Activated CD4-positive, CD25-positive, alpha-beta regulatory T cell treated with anti-CD3 and anti-CD28 coated beads, Interleukin-2, amount 50 U/mL, for 16 hours (primary cell): ENCODE results near the gene BTBD16.

Source experiments
- DNase-seq: peaks from one replicate; pipeline ENCODE4 v3.0.0-alpha.2; 2020; ENCODE audit warnings: low read depth, low spot score

The BTBD16 gene

DNA sequence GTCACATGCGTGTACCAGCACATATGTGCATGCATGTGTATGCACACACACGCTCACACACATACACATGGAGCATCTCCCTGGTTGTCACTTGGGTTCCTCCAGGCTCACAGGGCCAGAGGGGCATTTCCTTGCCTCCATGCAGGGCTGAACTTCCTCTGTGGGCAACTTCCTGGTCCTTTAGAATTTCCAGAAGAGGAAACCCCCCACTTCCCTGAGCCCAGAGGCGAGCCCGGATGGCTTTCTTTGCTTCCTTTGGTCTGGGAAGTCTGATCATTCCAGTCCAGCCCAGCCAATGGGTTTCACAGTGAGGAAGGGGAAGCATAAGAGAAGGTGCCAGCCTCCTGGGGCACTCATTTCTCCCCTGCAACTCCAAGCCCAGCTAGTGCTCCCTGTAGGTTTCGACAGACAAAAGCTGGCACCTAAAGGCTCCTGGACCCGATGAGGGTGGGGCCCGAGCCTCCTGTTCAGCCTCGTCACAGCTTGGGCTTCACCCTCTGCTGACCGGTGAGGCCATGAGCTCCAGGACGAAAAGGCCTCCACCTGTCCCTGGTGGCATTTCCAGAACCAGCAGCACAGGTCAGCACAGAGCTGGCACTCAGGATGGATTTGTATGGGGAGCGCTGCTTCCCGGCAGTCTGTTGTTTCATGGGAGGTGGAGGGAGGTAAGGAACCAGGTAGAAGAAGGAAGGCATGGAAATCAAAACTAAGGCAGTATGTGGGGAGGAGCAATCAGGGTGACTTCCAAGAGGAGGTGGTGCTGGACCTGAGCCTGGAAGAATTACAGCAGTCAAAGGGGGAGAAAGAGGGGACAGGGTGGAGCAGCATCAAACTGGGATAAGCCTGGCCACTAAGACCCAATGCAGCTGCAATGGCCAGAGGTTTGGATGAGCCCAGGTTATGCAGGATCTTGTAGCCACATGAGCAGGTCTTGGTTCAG lies 23.7 kb downstream of the BTBD16 start:
- no peak for DNase-seq

DNA sequence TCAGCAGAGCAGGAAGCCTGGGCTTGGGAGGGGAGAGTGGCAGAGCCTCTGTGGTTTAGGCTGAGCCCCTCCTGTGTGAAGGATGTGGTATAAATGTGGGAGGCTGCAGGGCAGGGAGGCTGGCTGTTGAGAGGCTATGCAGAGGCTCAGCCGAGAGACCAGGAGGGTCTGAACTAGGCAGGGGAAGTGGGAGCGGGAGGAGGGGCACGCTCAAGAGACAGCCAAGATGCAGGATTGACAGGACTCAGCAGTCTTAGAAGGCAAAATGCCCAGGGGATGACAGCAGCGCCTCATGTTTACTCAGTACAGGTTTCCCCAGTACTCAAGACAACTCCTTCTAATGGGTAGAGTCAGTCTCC lies 24.3 kb downstream of the BTBD16 start:
- DNase-seq: no peak

DNA sequence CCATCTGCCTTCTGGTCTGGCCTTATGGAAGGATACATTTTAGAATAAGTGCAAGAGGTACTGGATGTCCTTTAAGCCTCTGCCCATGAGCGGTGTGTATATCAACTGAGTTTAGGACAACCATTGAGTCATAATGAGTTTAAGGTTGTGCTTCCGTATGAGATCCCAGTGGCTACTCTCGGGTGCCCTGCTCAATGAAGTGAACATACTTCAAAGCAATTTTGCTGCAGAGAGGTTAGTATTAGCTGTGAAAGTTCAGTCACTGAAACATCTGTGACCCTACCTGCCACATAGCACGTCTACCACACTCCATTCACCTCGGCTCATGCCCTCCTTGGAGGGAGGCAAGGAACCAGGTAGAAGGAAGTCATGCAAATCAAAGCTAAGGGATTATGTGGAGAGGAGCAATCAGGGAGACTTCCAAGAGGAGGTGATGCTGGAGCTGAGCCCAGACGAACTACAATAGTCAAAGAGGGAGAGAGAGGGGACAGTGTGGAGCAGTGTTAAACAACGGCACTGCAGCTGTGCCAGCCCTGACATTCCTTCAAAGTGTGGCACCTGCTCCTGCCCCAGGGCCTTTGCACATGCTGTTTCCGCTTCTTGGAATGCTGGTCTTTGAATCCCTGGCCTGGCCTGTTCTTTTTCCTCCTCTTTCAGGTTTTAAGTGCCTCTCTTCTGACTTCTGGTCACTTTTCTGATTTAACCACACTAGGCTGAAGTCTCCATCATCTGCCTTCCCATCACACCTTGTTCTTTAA lies 25.4 kb downstream of the BTBD16 start:
- no peak for DNase-seq

DNA sequence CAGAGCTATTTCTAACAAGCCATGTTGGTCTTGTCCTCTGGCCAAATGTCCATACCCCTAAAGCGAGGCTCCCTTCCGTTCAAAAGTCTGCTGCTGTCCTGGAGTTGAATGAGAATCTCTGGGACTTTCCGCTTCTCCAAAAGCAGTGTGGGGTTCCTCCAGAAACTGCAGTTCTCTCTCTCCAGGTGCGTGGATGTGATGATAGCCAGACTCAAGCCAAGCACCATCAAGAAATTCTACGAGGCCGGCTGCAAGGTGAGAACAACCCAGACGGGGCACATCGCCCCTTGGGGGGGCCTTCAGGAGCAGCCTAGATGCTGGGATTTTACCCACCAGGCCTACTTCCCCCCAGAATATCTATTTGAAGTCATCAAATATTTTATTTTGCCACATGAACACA lies 26.5 kb downstream of the BTBD16 start:
- DNase-seq: no peak

DNA sequence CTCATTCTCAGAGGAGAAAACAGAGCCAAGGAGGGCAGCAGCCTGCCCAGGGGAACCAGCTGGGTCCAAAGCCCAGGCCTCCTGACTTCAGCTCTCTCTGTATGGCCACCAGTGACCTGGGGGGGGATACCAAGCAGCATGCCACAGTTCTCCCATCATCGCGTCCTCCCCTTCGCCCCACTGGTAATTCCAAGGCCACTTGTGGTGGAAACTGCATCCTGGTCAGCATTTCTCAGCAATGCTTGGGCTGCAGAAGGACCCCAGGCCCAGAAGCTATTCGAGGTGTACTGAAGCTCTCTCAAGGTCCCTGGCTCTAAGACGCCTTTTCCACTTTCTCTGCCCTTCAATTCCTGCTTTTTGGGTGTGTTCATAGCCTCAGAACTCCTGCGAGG lies 27.1 kb downstream of the BTBD16 start:
- DNase-seq: no peak

DNA sequence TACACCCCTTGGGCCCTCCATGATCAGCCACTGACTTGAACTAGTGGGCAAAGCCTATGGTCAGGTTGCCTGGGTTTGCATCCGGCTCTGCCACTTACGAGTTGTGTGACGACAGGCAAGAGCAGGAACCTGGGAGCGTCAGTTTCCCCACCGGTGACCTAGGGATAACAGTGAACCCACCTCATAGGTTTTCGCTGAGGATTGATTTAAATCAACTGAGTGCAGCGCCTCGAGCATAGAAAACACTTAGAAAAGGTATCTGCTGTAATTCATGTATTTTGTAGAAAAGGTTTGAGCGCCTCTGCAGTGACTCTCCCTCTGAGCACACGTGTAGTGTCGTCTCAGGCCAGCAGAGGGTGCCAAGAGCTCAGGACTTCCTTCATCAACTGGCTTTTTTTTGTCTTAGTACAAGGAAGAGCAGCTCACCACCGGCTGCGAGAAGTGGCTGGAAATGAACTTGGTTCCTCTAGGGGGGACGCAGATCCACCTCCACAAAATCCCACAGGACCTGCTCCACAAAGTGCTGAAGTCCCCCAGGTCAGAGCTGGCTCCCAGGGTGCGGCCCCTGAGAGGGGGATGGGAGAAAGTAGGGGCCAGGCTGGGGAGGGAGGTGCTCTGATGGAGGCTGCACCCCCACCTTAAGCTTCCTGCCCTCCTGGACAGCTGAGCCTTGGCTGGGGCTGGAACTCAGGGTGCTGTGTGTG lies 27.7 kb downstream of the BTBD16 start:
- DNase-seq: peak; percentile 29

DNA sequence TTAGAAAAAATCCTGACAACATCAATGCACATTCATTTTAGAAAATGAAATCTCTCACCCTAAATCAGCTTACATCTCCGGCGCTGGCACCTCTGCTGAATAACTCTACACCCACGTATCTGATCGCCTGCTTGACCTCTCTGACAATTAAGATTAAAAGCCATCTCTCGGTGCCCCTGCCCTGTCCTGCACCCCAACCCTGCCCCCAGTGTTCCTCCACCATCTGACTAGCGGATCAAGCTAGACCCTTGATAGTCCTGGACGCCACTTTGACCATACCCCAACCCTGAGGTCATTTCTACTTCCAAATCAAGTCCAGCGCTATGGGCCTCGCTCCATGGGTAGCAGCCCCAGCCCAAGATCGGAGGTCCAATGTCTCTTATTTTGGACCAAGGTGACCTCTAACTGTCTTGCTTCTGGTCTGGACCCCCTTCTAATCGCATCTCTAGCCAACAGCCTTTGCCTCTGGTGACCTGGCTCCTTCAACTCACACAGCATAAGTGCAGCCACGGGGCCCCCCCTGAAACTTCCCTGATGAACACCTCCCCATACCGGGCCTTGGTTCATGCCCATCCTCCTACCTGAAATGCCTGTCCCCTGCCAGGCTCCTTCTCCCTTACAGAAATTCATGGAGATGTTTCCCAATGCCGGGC lies 28.5 kb downstream of the BTBD16 start:
- no peak for DNase-seq

DNA sequence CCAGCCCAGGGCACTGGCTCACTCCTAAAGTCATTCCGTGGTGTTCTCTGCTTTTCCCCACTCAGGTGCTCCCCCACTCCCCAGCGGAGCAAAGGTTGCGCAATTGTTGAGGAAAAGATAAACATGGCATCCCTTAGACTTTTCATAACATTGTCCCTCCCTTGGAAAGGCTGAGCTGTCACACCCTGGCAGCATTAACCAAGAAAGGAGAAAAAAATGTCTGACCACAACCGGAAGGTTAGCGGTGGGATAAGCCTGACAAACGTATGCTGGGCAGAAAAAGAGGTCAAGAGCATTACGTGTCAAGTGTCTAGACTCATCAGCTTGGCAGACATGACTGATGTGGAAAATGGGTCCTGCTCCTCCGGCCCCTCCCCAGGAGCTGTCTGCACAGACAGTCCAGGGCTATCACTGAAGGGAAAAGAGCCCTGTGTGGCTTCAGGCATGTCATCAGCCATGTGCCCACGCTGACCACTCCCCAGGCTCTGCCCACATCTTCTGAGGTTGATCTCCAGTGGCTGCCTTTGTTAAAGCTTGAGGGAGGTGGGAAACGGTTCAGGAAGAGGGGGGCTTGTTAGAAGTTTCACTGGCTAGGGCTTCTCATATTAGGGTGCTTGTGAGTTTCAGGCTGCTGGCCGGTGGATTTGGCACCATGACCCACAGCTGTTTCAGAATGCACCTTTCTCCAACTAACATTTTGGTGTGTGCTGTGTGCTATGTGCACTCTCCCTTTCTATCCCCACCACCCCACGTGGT lies 30.1 kb downstream of the BTBD16 start:
- no peak for DNase-seq

DNA sequence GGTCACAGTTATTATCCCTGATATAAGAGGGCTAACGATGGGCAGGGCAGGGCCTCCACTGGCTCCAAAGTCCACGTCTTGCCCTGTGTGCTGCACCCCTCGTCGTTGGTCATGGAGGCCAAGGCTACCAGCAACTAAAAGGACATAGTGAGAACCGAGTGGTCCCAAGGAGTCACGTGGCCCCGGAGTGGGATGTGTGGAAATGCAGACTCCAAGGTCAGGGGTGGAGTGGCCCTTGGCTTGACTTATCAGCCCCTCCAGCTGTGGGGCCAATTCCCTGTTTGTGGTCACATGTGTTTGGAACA lies 30.7 kb downstream of the BTBD16 start:
- no peak for DNase-seq

DNA sequence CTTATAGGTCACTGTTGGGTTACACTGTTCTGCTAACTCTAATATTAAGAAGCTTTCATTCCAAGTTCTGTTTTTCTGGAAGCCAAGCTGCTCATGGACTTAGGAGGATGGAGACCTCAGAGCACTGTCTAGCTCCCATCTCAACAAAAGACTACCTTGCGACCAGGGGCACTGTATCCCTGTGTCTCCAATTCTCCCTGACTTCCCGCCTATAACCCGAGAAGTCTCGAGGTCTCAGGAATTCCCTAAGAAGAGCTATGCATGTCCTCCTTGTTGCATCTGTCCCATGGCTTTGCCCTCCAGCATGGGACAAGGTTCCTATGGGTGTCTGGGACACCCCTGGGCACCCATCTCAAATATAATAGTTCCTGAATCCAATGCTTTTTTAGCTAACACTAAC lies 31.2 kb downstream of the BTBD16 start:
- DNase-seq: no peak

DNA sequence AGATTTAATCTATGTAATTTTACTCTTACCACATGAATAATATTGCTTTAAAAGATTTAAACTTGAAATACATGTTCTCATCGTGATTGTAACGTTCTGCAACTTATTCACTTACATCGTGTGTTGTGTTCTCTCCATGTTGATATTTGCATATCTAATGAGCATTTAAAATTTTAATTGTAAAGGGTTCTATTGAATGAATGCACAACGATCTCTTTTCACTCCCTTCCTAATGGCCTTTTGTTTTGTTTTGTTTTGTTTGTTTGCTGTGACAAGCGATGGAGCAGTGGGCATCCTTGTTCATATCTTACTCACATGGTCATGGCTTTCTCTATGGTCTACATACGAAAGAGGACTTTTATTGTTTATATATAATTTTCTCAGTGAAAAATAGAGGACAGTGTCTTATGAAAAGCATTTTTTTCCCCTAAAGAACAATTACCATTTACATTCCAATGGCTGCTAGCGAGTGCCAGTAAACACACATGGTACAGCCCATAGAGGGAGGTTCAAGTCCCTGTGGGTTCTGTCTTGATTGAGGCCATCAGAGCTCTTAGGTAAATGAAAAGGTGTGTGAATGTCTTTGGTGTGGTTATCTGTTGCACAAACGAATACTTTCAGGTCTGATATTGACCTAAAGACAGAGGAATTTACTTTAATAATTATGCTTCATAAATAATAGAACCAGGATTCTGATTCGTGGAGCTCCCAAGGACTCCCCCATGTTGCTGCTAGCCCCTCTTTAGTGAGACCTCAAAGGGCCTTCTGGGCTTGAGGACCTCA lies 32.4 kb downstream of the BTBD16 start:
- DNase-seq: no peak

DNA sequence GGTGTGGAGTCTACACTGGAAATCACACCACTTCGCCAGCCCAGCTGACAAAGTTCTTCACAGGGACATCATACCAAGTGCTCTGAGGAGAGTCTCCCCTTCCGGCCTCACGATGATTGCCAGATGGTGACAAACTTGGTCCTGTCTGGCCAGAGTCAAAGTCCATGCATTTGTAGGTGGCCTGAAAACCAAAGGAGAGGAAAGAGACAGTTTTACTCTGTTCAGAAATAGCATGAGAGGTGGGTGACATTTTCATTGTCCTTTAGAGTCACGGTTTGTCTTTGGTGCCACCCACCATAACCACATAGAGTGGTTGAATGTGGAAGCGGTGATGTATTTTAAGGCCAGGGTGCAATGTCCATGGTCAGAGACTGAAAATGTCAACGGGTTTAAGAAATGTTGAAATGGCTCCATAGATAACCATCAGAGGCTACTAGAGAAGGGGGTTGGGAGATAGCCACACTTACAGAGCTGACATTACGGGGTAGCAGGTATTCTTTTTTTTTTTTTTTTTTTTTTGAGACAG lies 33.0 kb downstream of the BTBD16 start:
- DNase-seq: no peak

DNA sequence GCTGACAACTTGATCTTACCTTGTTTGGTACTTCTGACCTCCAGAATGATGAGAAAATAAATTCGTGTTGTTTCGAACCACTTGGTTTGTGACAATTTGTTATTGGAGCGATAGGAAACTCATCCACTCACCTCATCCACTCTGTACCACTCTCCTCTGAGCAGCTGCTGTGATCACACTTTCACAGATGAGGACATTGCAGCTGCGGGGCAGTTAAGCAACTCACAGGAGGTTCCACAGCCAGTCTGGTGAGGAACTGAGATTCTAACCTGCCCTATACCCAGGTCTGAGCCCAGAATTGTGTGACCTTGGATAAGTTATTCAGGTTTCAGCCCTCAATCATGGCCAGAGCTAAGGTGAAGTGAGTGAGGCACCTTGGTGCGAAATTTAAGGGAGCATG lies 35.2 kb downstream of the BTBD16 start:
- DNase-seq: no peak

DNA sequence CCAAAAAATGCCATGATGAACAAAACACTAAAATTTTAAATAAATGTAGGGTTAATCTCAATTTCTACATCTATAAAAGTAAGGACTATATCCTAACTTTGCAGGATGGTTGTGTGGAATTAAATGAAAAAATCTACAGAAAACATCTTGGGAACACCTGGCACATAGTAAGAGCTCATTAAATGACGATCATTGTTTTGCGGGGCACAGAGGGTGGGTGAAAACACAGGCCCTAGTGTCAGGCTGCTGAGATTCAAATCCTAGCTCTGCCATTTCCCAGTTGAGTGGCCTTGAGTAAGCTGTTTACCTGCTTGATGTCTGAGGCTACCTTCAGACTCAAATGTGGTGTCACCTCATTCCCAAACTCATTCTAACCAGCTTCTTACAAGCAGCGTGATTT lies 35.6 kb downstream of the BTBD16 start:
- no peak for DNase-seq

DNA sequence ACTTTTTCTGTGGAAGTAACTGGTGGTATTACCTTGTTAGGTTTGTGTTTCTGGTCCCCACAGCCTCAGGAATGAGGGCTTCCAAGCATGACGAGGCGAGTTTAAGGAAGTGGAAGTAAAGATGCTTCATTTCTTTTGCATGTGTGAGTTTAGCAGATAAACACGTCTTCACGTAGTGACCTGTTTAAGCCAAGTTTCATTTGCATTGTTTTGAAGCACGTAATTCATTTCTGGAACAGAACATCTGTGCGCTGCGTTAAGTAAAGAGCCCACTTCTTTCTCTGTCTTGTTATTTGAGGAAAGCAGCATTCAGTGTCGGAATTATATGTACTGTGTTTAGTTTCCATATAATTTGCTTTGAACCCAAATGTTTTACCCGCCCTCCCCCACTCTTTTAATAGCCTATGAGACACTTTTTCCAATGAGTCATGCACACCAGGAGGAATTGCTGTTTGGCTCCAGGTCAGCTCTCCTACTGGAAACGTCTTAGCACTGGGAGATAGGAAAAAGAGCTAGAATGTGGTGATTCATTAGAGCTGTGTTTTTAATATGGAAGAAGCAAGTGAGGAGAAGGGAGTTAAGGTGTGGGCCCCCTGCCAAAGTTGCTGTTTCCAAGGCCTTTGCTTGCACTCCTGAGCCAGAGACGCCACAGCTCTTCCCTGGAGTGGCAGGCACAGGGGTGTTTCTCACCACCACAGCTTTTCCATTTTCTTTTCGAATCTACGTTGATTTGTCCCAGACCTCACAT lies 36.7 kb downstream of the BTBD16 start:
- DNase-seq: no peak

DNA sequence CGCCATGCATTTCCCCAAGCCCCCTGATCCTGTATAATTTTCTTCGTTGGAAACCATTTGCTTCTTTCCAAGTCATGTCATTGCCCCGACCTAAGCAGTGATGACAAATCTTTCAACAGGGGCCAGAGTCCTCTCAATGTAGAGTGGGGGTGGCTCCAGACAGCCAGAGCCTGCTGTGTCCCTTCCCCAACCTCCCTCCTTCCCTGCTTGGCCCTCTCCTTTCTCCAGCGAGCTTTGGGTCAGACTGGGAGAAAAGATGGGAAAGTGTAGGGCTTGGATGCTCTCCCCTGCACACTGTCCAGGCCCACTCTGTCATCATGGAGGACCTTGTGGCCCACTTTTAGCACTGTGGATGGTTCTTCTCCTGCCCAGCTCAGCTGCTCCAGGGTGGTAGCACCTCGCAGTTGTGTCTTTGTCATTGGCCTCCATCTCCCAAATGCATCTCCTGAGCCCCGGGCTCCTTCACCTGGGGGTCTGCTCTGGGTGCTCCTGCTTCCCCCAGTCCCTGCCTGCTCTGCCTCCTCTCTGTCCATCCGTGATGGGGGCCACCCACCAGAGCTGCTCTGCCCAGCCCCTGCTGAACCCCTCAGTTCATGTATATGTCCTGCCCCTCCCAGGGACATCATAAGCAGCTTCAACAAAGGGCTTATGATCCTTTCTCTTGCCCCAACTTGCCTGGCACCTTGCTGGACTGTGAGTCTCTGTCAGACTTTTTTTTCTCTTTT lies 37.5 kb downstream of the BTBD16 start:
- no peak for DNase-seq

DNA sequence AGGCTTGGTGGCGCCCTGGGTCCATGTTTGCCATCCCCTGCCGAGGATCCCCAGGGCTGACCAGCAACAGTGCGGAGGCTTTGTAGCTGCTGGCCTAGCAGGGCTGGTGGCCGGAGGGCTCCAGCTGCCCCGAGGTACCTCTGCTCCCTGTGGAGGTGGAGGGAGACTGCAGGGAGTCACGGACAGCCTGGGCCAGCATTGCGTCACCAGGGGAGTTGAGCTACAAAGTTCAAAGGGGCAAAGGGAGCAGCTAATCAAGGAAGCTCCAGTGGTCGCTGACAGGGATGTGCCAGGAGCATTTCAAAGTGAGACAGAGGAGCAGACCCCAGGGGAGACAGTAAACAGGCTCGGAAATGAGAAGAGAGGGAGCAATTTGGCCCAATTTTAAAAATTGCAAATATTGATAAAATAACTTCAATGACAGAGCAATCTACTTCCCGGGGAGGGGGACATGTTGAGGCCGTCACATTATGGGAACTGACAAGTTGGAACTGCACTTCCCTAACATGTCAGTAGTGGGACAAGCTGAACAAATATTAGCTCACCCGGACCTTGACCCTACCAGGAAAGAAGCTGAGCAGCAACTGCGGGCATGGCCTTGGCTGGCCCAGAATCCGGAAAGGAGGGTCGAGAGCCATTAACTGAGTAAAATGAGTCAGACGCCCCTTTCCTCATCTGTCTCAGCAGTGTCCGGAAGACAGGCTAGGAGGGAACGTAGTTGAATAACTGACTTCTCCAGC lies 39.4 kb downstream of the BTBD16 start:
- DNase-seq: no peak

DNA sequence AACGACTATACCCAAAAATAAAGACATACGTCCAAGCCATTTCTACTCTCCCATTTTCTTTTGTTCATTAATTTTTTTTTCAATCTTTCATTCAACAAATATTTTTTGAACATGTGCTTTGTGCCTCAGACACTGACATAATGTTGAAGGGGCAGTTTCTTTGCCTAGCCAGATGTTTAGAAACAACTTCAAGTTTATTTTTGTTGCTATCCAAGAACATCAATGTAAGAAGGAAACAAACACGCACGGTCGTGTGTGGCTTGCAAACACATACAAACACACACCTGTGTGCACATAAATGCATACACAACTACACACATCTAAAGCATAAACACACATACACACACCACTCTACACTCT lies 39.9 kb downstream of the BTBD16 start:
- DNase-seq: no peak
